ENCODE results near the gene TRPM6.

The TRPM6 gene

DNA sequence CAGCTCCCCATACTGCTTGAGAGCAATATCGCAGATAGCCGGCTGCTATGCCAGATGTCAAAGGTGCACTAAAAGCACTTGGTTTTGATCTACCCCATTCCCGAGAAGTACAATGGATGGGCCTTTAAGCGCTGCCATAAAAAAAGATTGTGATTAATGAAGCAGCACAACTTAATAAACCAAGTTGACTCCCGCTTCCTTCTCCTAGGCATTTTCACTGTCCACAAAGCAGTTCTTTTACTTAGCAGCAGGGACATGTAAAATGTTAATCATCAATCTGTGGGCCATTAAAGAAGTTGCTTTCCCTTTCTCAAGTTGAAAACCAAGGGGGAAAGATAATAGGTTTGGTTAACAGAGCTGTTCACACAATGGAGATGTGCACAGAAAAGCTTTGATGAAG, 176.4 kb downstream of the TRPM6 start:
- DNase-seq = no peak

DNA sequence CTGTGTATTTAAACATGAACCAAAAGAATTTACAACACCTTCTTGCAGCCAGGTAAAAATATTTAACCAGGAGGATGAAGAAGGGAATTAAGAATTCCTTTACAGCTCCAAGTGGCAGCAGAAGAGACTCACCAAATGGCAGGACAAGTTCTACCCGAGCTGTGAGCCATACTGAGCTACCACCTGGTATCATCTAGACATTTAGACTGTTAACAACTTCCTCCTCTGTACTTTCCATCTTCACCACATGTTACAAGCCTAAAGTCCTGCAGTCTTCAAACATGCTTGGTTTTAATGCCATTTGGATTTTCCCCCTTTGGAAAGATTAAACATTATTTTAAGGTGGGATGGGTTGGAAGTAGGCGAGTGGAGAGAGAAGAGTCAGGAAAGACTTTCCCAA, 190.2 kb downstream of the TRPM6 start:
- DNase-seq = no peak

DNA sequence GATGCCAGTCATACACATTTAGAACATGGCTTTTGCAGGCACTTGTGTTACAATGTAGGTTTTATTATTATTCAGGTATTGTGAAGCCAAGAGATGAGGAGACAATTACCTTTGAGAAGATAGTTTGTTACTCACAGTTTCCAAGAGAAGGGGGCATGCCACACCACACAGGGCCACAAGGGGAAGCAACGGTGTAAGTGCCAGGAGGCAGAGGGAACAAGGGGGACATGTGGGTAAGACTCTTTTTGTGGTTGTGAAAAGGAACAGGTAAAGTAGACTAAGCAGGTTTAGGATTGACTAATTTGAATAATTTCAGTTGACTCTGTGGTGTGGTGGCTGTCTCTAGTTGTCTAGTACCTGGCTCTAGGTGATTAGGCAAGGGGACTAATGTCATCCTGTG, 191.2 kb downstream of the TRPM6 start:
- DNase-seq = no peak

DNA sequence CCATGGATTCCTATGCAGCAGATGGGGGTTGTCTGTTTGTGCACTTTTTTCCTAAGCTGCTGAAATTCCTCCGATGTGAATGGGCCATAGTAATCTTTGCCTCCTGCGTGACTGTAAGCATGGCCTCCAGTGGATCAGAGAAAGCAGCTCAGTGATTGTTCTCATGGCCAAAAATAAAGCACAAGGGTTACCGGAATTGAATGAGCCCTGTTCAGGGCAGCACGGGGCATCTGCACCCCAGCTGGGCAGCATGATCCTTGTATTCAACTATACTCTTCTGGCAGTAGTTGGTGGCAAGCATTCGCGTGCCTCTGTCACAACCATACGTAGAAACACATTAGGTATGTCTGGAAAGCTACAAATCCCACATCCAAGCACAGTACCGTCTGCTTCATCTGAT, 196.7 kb downstream of the TRPM6 start:
- DNase-seq = no peak

GRCh38 chr9:74683322-74683721, 204.4 kb downstream of the TRPM6 start:
- no peak for DNase-seq

DNA sequence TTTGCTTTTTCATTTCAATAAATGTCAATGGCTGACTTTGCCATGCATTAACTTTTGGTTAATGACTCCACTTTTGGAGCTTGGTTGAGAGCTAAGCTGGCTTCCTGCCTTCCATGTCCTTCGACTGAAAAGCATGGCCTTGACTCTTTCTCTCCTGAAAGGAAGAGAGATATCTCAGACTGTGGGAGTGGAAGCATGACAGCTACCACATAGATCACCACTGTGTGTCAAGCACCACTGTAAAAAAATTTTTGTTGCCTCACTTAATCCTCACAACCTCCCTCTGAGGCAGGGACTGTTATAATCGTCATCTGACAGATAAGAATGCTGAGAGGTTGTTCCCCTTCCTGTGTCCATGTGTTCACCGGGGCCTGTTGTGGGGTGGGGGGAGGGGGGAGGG, 205.8 kb downstream of the TRPM6 start:
- DNase-seq = no peak

DNA sequence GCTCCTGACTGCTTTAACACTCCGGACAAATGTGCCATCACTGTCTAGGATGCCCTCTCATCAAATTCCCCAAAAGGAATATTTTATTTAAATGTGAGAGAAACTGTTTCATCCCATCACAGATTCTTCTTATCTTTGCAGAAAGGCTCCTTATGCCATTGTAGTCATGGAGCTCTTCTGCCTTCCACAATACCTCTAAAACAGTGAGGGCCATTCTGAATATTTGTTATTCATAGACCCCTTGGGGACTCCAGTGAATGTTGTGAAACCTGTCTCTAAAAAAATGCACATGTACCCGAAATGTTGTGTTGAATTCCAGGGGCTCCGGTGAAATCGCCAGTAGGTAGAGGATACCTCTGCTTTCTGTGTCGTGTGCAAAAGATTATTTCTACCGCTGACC, 213.6 kb downstream of the TRPM6 start:
- no peak for DNase-seq

Data from activated CD4-positive, CD25-positive, alpha-beta regulatory T cell (primary cell).